ENCODE measurements around the gene UBAC1.

DNA sequence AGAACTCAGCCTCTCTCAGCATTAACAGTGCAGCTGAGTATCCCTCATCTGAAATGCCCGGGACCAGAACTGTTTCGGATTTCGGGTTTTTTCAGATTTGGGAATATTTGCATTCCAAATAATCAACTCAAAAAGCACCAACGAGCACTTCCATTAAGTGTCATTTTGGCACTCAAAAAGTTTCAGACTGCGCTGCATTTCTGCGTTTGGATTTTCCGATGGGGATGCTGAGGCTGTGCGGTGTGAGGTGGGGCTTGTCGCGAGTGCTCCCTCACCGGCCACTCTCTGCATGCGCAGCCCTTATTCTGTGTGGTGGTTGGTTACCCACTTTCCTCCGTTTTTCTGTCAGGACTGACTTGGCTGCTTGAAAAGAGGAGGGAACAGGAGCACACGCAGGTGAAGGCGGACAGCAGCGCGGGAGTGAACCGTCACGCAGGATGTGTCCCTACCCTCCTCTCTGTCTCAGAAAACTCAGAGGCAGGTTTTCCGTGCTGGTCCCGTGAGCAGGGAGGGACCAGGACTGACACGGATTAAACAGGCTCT, 8.4 kb downstream of the UBAC1 start:
- TF ChIP-seq, protein P1, sequence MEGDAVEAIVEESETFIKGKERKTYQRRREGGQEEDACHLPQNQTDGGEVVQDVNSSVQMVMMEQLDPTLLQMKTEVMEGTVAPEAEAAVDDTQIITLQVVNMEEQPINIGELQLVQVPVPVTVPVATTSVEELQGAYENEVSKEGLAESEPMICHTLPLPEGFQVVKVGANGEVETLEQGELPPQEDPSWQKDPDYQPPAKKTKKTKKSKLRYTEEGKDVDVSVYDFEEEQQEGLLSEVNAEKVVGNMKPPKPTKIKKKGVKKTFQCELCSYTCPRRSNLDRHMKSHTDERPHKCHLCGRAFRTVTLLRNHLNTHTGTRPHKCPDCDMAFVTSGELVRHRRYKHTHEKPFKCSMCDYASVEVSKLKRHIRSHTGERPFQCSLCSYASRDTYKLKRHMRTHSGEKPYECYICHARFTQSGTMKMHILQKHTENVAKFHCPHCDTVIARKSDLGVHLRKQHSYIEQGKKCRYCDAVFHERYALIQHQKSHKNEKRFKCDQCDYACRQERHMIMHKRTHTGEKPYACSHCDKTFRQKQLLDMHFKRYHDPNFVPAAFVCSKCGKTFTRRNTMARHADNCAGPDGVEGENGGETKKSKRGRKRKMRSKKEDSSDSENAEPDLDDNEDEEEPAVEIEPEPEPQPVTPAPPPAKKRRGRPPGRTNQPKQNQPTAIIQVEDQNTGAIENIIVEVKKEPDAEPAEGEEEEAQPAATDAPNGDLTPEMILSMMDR (IDR thresholded peaks at IDR 0.05; ENCODE audit: low read depth, low read length, poor library complexity, severe bottlenecking) = no peak
- TF ChIP-seq EZH2phosphoT487 (IDR thresholded peaks at IDR 0.05; ENCODE audit: borderline replicate concordance, low read length) = no peak
